ENCODE measurements around the gene TMEM39B.
"Not testable (repeated sequence)": the region's sequence is repeated elsewhere in the genome, so short reads cannot be mapped to it uniquely, and the experiment has no call there.

DNA sequence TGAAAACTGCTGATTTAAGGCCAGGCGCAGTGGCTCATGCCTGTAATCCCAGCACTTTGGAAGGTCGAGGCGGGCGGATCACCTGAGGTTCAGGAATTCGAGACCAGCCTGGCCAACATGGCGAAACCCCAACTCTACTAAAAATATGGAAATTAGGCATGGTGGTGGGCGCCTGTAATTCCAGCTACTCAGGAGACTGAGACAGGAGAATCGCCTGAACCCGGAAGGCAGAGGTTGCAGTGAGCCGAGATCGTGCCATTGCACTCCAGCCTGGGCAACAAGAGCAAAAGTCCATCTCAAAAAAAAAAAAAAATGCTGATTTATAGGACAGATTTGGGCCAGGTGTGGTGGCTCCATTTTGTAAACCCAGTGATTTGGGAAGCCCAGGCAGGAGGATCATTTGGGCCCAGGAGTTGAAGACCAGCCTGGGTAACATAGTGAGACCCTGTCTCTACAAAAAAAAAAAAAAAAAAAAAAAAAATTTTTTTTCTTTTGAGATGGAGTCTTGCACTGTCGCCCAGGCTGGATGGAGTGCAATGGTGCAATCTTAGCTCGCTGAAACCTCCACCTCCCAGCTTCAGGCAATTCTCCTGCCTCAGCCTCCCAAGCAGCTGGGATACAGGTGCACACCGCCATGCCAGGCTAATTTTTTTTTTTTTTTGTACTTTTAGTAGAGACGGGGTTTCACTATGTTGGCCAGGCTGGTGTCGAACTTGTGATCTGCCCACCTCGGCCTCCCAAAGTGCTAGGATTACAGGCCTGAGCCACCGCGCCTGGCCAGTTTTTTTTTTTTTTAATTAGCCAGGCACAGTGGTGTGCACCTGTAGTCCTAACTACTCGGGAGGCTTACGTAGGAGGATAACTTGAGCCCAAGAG, 6.9 kb upstream of the TMEM39B start:
- TF ChIP-seq, protein P1, sequence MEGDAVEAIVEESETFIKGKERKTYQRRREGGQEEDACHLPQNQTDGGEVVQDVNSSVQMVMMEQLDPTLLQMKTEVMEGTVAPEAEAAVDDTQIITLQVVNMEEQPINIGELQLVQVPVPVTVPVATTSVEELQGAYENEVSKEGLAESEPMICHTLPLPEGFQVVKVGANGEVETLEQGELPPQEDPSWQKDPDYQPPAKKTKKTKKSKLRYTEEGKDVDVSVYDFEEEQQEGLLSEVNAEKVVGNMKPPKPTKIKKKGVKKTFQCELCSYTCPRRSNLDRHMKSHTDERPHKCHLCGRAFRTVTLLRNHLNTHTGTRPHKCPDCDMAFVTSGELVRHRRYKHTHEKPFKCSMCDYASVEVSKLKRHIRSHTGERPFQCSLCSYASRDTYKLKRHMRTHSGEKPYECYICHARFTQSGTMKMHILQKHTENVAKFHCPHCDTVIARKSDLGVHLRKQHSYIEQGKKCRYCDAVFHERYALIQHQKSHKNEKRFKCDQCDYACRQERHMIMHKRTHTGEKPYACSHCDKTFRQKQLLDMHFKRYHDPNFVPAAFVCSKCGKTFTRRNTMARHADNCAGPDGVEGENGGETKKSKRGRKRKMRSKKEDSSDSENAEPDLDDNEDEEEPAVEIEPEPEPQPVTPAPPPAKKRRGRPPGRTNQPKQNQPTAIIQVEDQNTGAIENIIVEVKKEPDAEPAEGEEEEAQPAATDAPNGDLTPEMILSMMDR (IDR thresholded peaks at IDR 0.05): not testable (repeated sequence)
- TF ChIP-seq POLR2A (IDR thresholded peaks at IDR 0.05): not testable (repeated sequence)
